ENCODE data around the gene CDK16.

GRCh38 chrX:47172971-47173792, 45.3 kb upstream of the CDK16 start:
- TF ChIP-seq, protein P1, sequence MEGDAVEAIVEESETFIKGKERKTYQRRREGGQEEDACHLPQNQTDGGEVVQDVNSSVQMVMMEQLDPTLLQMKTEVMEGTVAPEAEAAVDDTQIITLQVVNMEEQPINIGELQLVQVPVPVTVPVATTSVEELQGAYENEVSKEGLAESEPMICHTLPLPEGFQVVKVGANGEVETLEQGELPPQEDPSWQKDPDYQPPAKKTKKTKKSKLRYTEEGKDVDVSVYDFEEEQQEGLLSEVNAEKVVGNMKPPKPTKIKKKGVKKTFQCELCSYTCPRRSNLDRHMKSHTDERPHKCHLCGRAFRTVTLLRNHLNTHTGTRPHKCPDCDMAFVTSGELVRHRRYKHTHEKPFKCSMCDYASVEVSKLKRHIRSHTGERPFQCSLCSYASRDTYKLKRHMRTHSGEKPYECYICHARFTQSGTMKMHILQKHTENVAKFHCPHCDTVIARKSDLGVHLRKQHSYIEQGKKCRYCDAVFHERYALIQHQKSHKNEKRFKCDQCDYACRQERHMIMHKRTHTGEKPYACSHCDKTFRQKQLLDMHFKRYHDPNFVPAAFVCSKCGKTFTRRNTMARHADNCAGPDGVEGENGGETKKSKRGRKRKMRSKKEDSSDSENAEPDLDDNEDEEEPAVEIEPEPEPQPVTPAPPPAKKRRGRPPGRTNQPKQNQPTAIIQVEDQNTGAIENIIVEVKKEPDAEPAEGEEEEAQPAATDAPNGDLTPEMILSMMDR (IDR thresholded peaks at IDR 0.05), result no peak
- TF ChIP-seq POLR2AphosphoS5 (IDR thresholded peaks at IDR 0.05) (no peak), POLR2A (IDR thresholded peaks at IDR 0.05) (no peak), EP300 (IDR thresholded peaks at IDR 0.05; ENCODE audit: low read depth) (no peak)

All from transverse colon (tissue), 4 donors.